Activated gamma-delta T cell treated with Interleukin-2 at 50 U/mL for 16 hours (primary cell): ENCODE measurements around the gene NR2F1-AS1.

Source experiments
- DNase-seq: peaks from one replicate; pipeline ENCODE4 v3.0.0-alpha.2; 2020

Gene NR2F1-AS1

DNA sequence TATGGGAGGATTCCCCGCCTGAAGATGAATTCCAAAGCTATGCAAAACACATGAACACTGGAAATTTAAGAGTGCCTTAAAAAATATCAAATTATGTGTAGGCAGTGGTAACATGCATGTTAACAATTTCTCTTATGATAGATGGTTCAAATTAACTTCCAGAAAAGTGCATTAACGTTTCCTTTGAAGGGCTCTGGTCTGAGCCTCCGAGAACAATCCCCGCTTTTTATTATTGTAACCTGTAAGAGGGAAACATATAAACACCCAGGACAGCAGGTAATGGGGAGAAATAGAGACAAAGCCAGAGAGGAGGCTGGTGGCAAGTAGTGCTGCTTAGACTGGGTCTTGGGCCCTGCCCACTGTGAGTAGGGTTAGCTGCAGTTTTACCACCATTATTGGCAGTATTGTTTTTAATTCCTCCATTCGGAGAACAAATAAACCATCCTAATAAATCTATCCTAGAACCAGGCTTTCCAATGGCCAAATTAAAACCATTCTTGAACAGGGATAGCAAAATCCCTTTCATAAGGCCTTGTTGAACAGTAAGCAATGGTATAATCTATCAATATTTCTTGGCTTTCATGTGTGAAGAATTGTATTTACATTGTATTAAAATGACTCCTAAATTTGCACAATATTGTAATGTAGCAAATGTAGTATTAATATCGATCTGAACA, 8.3 kb upstream of the NR2F1-AS1 start:
- no peak for DNase-seq

DNA sequence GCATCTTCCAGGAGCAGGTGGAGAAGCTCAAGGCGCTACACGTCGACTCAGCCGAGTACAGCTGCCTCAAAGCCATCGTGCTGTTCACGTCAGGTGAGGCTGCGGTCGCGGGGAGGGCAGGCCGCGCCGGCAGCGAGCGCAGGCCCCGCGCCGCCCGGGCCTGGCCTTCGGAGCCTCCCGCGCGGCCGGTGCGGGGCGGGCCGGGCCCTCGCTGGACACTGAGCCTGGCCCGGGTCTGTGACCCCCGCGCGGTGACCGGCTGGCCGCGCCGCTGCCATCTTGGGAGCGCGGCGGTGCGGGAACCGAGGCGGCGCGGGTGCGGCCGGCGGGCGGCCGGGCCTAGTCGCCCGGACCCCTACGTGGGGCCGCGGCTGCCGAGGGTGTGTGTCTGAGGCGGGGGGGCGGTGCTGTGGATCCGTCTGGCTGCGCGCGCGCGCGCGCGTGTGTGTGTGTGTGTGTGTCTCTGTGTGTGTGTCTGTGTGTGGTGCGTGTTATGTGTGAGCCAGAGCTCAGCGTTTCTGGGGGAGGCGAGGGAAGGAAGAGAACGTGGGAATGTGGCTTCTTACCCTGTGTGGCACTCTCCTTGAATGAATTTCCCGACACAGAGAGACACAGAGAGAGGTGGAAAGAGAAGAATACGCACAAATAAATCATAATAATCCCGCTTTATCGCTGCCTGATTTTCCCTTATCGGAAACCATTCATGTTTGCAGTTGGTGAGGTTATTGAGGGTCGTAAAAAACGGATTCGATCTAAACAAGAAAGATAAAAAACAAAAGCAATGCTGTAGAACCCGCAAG, 7.5 kb upstream of the NR2F1-AS1 start:
- no peak for DNase-seq

GRCh38 chr5:93587597-93588351, 6.8 kb upstream of the NR2F1-AS1 start:
- DNase-seq, result no peak

DNA sequence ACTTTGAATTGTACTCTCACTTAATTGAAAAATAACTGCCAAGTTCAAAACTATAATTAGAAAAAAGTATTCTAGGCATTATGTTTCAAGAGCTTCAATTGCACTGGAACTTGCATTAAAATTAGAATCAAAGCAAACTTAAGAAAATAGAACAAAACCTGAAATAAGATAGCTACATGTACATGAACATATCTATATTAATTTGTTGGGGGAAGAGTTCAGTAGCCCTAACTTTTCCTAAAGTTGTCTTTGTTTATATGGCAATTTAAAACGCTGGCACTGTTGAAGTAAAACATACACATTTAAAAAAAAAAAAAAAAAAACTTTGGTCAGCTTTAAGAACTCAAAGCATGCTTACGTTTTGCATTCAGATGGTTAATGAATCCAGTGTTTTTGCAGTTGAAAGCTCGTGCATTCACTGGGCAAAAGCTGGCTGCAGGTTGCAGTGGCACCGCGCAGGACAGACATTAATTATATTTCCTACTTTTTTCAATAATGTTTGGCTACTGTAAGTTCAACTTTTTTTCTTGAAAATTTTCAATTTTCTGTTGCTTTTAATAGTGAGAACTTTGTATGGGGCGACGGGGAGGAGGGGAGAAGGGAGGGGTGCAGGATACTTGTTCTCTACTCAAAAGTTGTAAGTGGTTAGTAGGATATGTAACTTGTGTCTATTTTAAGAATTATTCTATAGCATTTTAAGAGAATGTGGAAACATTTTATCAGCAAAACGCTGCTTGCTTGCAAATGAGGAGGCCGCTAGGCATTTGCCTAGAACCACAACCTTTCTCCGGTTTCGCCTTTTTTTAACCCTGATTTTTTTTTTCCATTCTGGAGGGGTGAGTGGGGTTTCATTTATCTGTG, 5.9 kb upstream of the NR2F1-AS1 start:
- DNase-seq, result no peak

DNA sequence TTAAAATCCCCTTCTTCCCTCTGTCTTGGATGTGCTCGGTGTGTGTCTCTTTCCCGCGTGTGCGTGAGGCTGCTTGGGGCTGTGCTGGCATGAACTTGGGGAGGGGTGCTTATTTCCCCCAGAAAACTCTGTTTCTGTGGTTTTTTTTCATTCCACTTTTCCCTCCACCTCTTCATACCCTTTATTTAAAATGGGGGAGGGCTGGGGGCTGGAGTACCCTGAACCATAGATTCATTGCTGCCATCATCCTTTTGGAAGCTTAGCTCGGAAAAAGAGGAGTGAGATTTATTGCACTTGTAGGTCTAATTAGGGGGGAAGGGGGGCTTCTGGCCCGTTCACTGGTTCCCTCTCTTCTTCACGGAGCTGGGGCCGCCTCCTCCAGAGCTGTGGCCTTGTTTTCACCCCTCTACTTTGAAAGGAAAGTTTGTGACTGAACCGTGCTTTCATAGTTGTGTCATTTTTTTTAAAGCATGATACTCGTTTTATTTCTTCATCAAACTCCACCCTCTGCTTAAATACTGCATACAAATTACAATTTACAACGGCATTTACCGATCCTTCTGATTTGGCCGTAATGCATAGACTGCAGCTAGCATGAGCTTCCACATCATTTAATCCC, 4.9 kb upstream of the NR2F1-AS1 start:
- DNase-seq, result no peak

- DNase-seq, result no peak
Measured at GRCh38 chr5:93585041-93585766, 4.2 kb upstream of the NR2F1-AS1 start.

GRCh38 chr5:93584596-93585040, 3.6 kb upstream of the NR2F1-AS1 start:
- no peak for DNase-seq

DNA sequence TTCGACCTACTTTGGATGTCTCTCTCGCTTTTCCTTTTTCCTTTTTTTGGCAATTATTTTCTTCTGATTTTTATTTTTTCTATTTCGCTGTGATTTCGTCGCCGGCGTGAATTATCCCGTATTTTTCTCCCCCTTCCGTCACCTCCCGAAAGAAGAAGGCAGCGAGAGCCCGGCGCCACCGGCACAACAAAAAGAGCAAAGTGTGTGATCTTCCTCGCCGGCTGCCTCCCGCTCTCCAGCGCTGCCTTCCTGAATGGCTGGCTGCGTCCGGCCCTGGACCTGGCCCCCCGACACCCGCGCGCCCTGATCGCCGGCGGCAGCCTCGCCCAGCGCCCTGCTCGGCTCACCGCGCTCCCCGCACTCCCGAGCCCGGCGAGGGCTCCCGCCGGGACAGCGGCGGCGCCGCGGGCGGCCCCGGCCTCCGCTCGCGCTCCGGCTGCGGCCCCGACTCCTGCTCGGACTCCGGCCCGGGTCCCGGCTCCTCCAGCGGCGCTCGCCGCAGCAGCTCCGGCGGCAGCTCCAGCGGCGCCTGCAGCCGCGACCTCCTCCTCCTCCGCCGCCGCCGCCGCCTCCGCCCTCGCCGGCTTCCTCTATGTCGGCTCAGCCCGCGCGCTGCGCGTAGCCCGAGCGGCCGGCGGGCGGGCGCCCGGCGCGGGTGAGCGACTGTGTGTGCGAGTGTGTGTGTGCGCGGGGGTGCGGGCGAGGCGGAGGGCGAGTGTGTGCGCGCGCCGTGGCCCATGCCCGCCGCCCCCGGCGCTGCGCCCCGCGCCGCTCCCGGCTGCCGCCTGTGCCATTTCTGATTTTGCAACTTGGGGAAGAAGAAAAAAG, 3.0 kb upstream of the NR2F1-AS1 start:
- DNase-seq, result no peak

DNA sequence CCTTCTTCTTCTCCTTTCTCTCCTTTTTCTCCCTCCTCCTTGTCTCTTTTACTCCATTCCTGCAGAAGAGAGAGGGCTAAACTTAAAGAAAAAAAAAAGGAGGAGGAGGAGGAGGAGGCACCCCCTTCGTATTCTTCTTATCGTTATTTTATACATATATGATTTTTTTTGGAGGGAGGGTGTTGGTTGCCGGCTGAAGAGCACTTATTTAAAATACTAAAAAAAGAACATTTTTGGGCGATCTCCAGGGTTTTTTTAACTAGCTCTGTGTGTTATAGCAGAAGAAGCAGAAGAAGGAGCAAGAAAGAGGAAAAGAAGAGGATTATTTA, 2.4 kb upstream of the NR2F1-AS1 start:
- no peak for DNase-seq

GRCh38 chr5:93582677-93583438, 1.8 kb upstream of the NR2F1-AS1 start, which contains the start of gene NR2F1:
Gene NR2F1, plus strand, starts transcription at chr5:93583222. Its CDS starts 1,802 bp downstream, at chr5:93585024.
- no peak for DNase-seq

DNA sequence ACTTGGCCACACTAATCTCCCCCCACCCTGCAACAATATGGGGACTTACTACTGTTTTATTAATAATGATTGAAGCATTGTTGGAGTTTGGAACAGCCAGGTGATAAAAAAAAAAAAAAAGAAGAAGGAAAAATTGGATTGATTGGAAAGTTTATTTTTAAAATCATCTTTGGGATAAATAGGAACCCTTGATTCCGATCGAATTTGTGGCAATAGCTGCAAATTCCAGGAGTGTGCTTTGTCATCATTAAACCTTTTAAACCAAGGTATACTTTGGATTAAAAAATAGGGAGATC, 1.1 kb upstream of the NR2F1-AS1 start:
- DNase-seq, result no peak

- DNase-seq, result no peak
Measured at GRCh38 chr5:93580063-93580926, 724 bp downstream of the NR2F1-AS1 start.

- DNase-seq, result no peak
Measured at GRCh38 chr5:93579692-93580062, 1.3 kb downstream of the NR2F1-AS1 start.

- no peak for DNase-seq
Measured at GRCh38 chr5:93578813-93579691, 2.0 kb downstream of the NR2F1-AS1 start.

DNA sequence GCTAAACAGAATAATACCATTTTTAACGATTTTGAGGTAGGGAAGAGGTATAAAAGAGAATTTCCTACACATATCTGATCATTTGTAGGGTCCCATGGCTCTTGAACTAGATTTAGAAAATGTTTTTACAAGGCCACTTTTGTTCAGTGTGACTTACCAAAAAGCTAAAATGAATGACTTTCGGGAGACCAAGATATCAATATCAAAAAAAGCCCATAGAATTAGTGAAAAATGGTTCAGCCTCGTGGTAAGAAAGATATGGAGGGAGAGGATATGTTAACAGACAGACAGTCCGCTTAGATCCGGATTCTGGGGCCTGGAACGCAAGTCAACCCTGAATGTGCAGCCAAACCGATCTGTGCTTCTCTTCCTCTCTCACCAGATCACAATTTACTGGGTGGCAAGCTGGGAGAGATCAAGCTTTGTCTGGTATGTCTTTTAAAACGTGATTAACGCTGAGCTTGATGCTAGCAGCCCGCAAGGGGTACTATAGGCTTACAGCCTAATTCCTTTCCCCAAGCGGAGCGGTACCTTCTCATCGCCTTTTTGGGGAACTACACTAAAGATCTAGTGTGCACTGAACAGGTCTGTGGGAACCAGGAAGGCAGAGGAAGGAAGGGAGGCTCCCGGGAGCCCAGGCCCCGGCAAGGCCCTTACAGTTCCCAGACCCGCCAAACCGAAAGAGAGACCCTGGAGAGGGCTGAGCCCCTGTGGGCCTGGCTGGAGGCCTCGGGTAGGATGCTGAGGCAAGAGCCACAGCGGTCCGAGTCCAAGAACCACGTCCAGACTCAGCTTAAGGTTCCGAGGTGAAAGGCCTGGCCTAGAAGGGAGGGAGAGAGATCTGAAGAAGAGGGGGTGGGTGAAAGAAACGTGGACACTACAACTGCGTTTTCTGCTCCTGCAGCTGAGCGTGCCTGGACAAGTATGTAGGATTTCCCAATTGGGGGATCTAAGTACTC, 2.9 kb downstream of the NR2F1-AS1 start:
- no peak for DNase-seq

- no peak for DNase-seq
Measured at GRCh38 chr5:93576994-93577853, 3.8 kb downstream of the NR2F1-AS1 start.
